HepG2 (cell line): ENCODE results near the gene ADGRB3. TPM values are rescaled to one million over a fixed set of nuclear protein-coding genes. Genes with fewer than 3 reads are reported as not detected.

Experiments used
- ATAC-seq: fragments of 200-7000 bp; cut with Tn5 transposase; 3 replicates; pipeline ENCODE4 v1.9.1; 2020; ENCODE audit warnings: mild to moderate bottlenecking, moderate library complexity
- BruUV-seq: library from RNA; stranded (reverse); fragments of 400-500 nt; replicated peaks from 2 replicates; lab custom pipeline; 2021; lab: Mats Ljungman, UMichigan
- CTCF ChIA-PET: fragments of 300-600 bp; formaldehyde crosslinking; extraction: SDS; loops from one replicate; lab custom pipeline; 2021; ENCODE audit warnings: low total read pairs, inconsistent platforms, low intra/inter-chr PET ratio; lab: Yijun Ruan, JAX
- POLR2A ChIA-PET: fragments of 350-600 bp; sonication (Branson Sonifier 250); formaldehyde crosslinking; loops from one replicate; lab custom pipeline; 2020; ENCODE audit warnings: antibody characterized with exemption, inconsistent platforms; lab: Yijun Ruan, JAX
- DNase-seq: peaks from one replicate; pipeline ENCODE4 v3.0.0-alpha.2; 2015; ENCODE audit warnings: low spot score
- FAIRE-seq: peaks from 3 replicates; lab custom pipeline; 2011; peaks lifted over from hg19 to GRCh38; lab: Jason Lieb, UNC
- H2AFZ ChIP-seq: one replicate; pipeline ENCODE4 v1.6.1; 2011; ENCODE audit warnings: low read length, inconsistent platforms
- H3K27ac ChIP-seq: fragments of 300-600 bp; 3 replicates; pipeline ENCODE4 v1.8.0; 2011; ENCODE audit warnings: mixed run types, mild to moderate bottlenecking, mixed read lengths, low read length, inconsistent platforms; ENCODE audit not compliant: insufficient read depth; ENCODE audit errors: extremely low read length
- H3K27me3 ChIP-seq, 2 experiments: fragments of 200-600 bp in 1 of 2; 2 replicates in 1 of 2; 3 replicates in 1 of 2; pipeline versions ENCODE4 v1.6.0 to v1.8.0; 2011; ENCODE audit warnings: low read length in 2 of 2, mild to moderate bottlenecking in 2 of 2, moderate library complexity in 2 of 2, inconsistent platforms in 1 of 2; ENCODE audit not compliant: insufficient read depth in 2 of 2, control insufficient read depth in 1 of 2
- H3K36me3 ChIP-seq, 2 experiments: fragments of 200-600 bp in 1 of 2; replicated peaks in 1 of 2; 2 replicates in 1 of 2; 3 replicates in 1 of 2; pipeline versions ENCODE4 v1.5.1 to v1.8.0; 2011; ENCODE audit warnings: low read length in 2 of 2, inconsistent platforms in 1 of 2; ENCODE audit not compliant: insufficient read depth in 2 of 2, control insufficient read depth in 1 of 2
- H3K4me1 ChIP-seq: 2 replicates; pipeline ENCODE4 v1.5.1; 2012; ENCODE audit warnings: low read length, inconsistent platforms; ENCODE audit not compliant: insufficient read depth
- H3K4me2 ChIP-seq: 2 replicates; pipeline ENCODE4 v1.6.0; 2011; ENCODE audit warnings: low read depth, low read length, inconsistent platforms
- H3K4me3 ChIP-seq, 3 experiments: fragments of 200-600 bp in 1 of 3; sonication (generic), shearing (Covaris generic) in 1 of 3; replicated peaks in 1 of 3; 2 replicates each; pipeline ENCODE4 v1.5.1; 2011 to 2016; ENCODE audit warnings: low read length in 3 of 3, inconsistent platforms in 2 of 3, low read depth in 2 of 3, mild to moderate bottlenecking in 2 of 3, control low read depth in 1 of 3, mixed read lengths in 1 of 3; ENCODE audit not compliant: insufficient read depth in 1 of 3
- H3K79me2 ChIP-seq: one replicate; pipeline ENCODE4 v1.6.1; 2011; ENCODE audit warnings: low read length, inconsistent platforms; ENCODE audit not compliant: insufficient read depth
- H3K9ac ChIP-seq: 2 replicates; pipeline ENCODE4 v1.6.0; 2011; ENCODE audit warnings: mild to moderate bottlenecking, low read depth, low read length, inconsistent platforms; ENCODE audit not compliant: insufficient read depth
- H3K9me3 ChIP-seq: 2 replicates; pipeline ENCODE4 v1.5.1; 2012; ENCODE audit warnings: mild to moderate bottlenecking, low read length
- H4K20me1 ChIP-seq: 2 replicates; pipeline ENCODE4 v1.6.0; 2011; ENCODE audit warnings: inconsistent platforms, mild to moderate bottlenecking, low read length, moderate library complexity; ENCODE audit not compliant: insufficient read depth
- ARID2 ChIP-seq: sonication (generic); formaldehyde crosslinking; IDR thresholded peaks from 2 replicates; pipeline ENCODE4 v1.8.1; 2022; ENCODE audit warnings: mild to moderate bottlenecking, missing genetic modification reagents, borderline replicate concordance
- ASH2L ChIP-seq: fragments of 300-600, 200-600 bp; sonication (generic); IDR thresholded peaks from 2 replicates; pipeline ENCODE4 v1.7.0; 2017; ENCODE audit warnings: low read depth, mild to moderate bottlenecking, moderate library complexity, mixed read lengths, low read length; ENCODE audit not compliant: insufficient read length
- CBX2 ChIP-seq, 2 experiments: fragments of 200-600 bp in 1 of 2; sonication (generic); formaldehyde crosslinking in 1 of 2; IDR thresholded peaks; 2 replicates each; pipeline versions ENCODE4 v1.7.0 to v1.8.1; 2018 to 2022; ENCODE audit warnings: low read depth in 2 of 2, low read length in 1 of 2, mild to moderate bottlenecking in 1 of 2, missing genetic modification reagents in 1 of 2
- EP300 ChIP-seq, 3 experiments: sonication (generic) in 1 of 3; formaldehyde crosslinking in 1 of 3; IDR thresholded peaks; 2 replicates each; pipeline versions ENCODE4 v1.5.1 to v1.6.1; 2011 to 2020; ENCODE audit warnings: low read depth in 2 of 3, low read length in 2 of 3, borderline replicate concordance in 1 of 3, improper control_type of control experiment in 1 of 3, mild to moderate bottlenecking in 1 of 3, missing genetic modification reagents in 1 of 3, moderate library complexity in 1 of 3
- HMGXB3 ChIP-seq: sonication (generic); formaldehyde crosslinking; IDR thresholded peaks from 2 replicates; pipeline ENCODE4 v1.4.0; 2020; ENCODE audit warnings: missing genetic modification reagents, borderline replicate concordance
- HOXA5 ChIP-seq: sonication (generic); formaldehyde crosslinking; IDR thresholded peaks from 2 replicates; pipeline ENCODE4 v1.4.0; 2020; ENCODE audit warnings: missing genetic modification reagents
- JUNB ChIP-seq: sonication (generic); formaldehyde crosslinking; IDR thresholded peaks from 2 replicates; pipeline ENCODE4 v1.8.0; 2022; ENCODE audit warnings: missing genetic modification reagents, mild to moderate bottlenecking, borderline replicate concordance
- KAT2B ChIP-seq: fragments of 150-350 bp; IDR thresholded peaks from 2 replicates; pipeline ENCODE4 v1.6.1; 2014; ENCODE audit warnings: low read depth, low read length, borderline replicate concordance
- KLF16 ChIP-seq, 2 experiments: sonication (generic) in 1 of 2; formaldehyde crosslinking in 1 of 2; IDR thresholded peaks; 2 replicates each; pipeline versions ENCODE4 v1.6.1 to v1.8.0; 2016 to 2023; ENCODE audit warnings: missing genetic modification reagents in 2 of 2, missing compliant biosample characterization in 1 of 2
- MAZ ChIP-seq, 2 experiments: sonication (generic) in 1 of 2; formaldehyde crosslinking in 1 of 2; IDR thresholded peaks; 2 replicates each; pipeline versions ENCODE4 v1.5.0 to v1.6.1; 2012 to 2020; ENCODE audit warnings: low read depth in 2 of 2, mild to moderate bottlenecking in 2 of 2, borderline replicate concordance in 1 of 2, improper control_type of control experiment in 1 of 2, low read length in 1 of 2, missing genetic modification reagents in 1 of 2, moderate library complexity in 1 of 2
- MLLT10 ChIP-seq: sonication (generic); formaldehyde crosslinking; IDR thresholded peaks from 2 replicates; pipeline ENCODE4 v1.4.0; 2020; ENCODE audit warnings: missing genetic modification reagents
- PCBP1 ChIP-seq: fragments of 200-400 bp; formaldehyde crosslinking; IDR thresholded peaks from 2 replicates; pipeline ENCODE4 v1.6.1; 2017; ENCODE audit warnings: mild to moderate bottlenecking, low read depth, low read length, borderline replicate concordance
- SRSF1 ChIP-seq: fragments of 200-400 bp; formaldehyde crosslinking; optimal IDR thresholded peaks from 2 replicates; pipeline ENCODE3; 2017; ENCODE audit warnings: mild to moderate bottlenecking, low read depth, low read length, moderate library complexity
- THRA ChIP-seq: sonication (generic); formaldehyde crosslinking; IDR thresholded peaks from 2 replicates; pipeline ENCODE4 v1.4.0; 2020; ENCODE audit warnings: missing genetic modification reagents, borderline replicate concordance
- ZNF569 ChIP-seq: sonication (generic); formaldehyde crosslinking; IDR thresholded peaks from 2 replicates; pipeline ENCODE4 v1.5.0; 2020; ENCODE audit warnings: mild to moderate bottlenecking, missing genetic modification reagents, moderate library complexity, borderline replicate concordance
- in situ Hi-C: cut with HindIII; loops from 2 replicates; pipeline ENCODE4 v1.10.0; 2017; ENCODE audit warnings: low pct_unique_long_range_greater_than_20kb; ENCODE audit not compliant: extremely low pct_ligation_motif_present
- intact Hi-C: fragments of 100-400 bp; cut with micrococcal nuclease; formaldehyde crosslinking; loops from one replicate; pipeline ENCODE4 v1.10.0; 2022; ENCODE audit not compliant: unreplicated experiment
- polyA plus RNA-seq, 8 experiments: library from polyadenylated mRNA; depleted of rRNA in 3 of 8; stranded (reverse) in 7 of 8; unstranded in 1 of 8; fragments of >200 nt; fragmentation: Illumina TruSeq in 4 of 8; extraction: Trizol in 4 of 8; gene quantifications; 2 replicates each; pipeline versions ENCODE4 v1.2.1 to v1.2.3, GENCODE V29; 2011 to 2016; ENCODE audit warnings: low read depth in 4 of 8, missing spikeins in 1 of 8, mixed read lengths in 1 of 8; ENCODE audit not compliant: insufficient read depth in 1 of 8
- total RNA-seq, 5 experiments: library from RNA; depleted of rRNA; stranded (reverse); fragments of >200 nt; fragmentation: Illumina TruSeq; extraction: Trizol; gene quantifications; 2 replicates each; pipeline ENCODE4 v1.2.3, GENCODE V29; 2016; ENCODE audit warnings: low read depth in 1 of 5

Gene ADGRB3
- total and polyA plus RNA-seq, 2 of the 13 experiments (the other 11 are each of a cell fraction or from before 2014, with no cell fraction given): not detected

GRCh38 chr6:69097948-69098347 lies 462.9 kb downstream of the ADGRB3 start:
- DNase-seq (no peak), FAIRE-seq (no peak), ATAC-seq (no peak)
- intact Hi-C loops (no loop called here), in situ Hi-C loops (no loop called here)
- H3K4me2 ChIP-seq: no peak overlapping the region
- H2AFZ ChIP-seq: no peak overlapping the region
- H3K79me2 ChIP-seq: no peaks in the 10 kb centered on the region
- no TSS peak for BruUV-seq
- no peaks in the 10 kb centered on the region for H3K27me3 ChIP-seq
- ChIA-PET POLR2A (no interaction called here), CTCF (no interaction called here)
- H3K9me3 ChIP-seq: no peaks in the 10 kb centered on the region
- no peaks in the 10 kb centered on the region for H3K4me1 ChIP-seq
- no peak overlapping the region for H3K27ac ChIP-seq
- H3K36me3 ChIP-seq: no peaks in the 10 kb centered on the region
- H3K9ac ChIP-seq: no peak overlapping the region
- H3K4me3 ChIP-seq: no peak overlapping the region
- no peaks in the 10 kb centered on the region for H4K20me1 ChIP-seq
- TF ChIP-seq CBX2 (IDR thresholded peaks at IDR 0.05; ENCODE audit: low read depth, low read length) (no peak), CBX2 (CRISPR knock-in tag; IDR thresholded peaks at IDR 0.05; ENCODE audit: low read depth) (no peak), KAT2B (no peak), MLLT10 (no peak), ASH2L (no peak), PCBP1 (no peak), THRA (CRISPR knock-in tag) (no peak), SRSF1 (no peak), HMGXB3 (CRISPR knock-in tag) (no peak), MAZ (IDR thresholded peaks at IDR 0.05; ENCODE audit: borderline replicate concordance, low read depth, low read length) (no peak), MAZ (CRISPR knock-in tag; IDR thresholded peaks at IDR 0.05; ENCODE audit: low read depth) (no peak), EP300 (IDR thresholded peaks at IDR 0.05; ENCODE audit: low read depth in 2 of 2, low read length in 2 of 2) (no peak), EP300 (CRISPR knock-in tag; IDR thresholded peaks at IDR 0.05; ENCODE audit: borderline replicate concordance) (no peak), JUNB (CRISPR knock-in tag) (no peak), ARID2 (CRISPR knock-in tag) (no peak), HOXA5 (no peak), ZNF569 (CRISPR knock-in tag) (no peak), KLF16 (CRISPR knock-in tag; IDR thresholded peaks at IDR 0.05) (no peak)
